GM23248 (cell line): ENCODE data around the gene OR1L4. TPM values are rescaled to one million over a fixed set of nuclear protein-coding genes. Genes with fewer than 3 reads are reported as not detected.

Experiments
- DNase-seq: peaks from one replicate; pipeline ENCODE4 v3.0.0-alpha.2; 2015
- H2AFZ ChIP-seq: fragments of 200-600 bp; sonication (generic); 2 replicates; pipeline ENCODE4 v1.6.1; 2016; ENCODE audit warnings: antibody characterized with exemption
- H3F3A ChIP-seq: fragments of 200-600 bp; sonication (generic); 2 replicates; pipeline ENCODE4 v1.6.1; 2016; ENCODE audit warnings: mild to moderate bottlenecking, antibody characterized with exemption, mixed run types; ENCODE audit not compliant: insufficient read depth
- H3K27ac ChIP-seq: fragments of 200-600 bp; sonication (generic); 2 replicates; pipeline ENCODE4 v1.5.1; 2016; ENCODE audit warnings: mild to moderate bottlenecking
- H3K27me3 ChIP-seq: fragments of 200-600 bp; sonication (generic); replicated peaks from 2 replicates; pipeline ENCODE4 v1.6.1; 2016; ENCODE audit warnings: mild to moderate bottlenecking; ENCODE audit not compliant: insufficient read depth
- H3K36me3 ChIP-seq: fragments of 200-600 bp; sonication (generic); 2 replicates; pipeline ENCODE4 v1.6.1; 2016; ENCODE audit warnings: low read depth, mild to moderate bottlenecking
- H3K4me1 ChIP-seq: fragments of 200-600 bp; sonication (generic); 2 replicates; pipeline ENCODE4 v1.6.1; 2016; ENCODE audit warnings: mild to moderate bottlenecking; ENCODE audit not compliant: insufficient read depth
- H3K4me2 ChIP-seq: fragments of 200-600 bp; sonication (generic); one replicate; pipeline ENCODE4 v1.6.1; 2016; ENCODE audit warnings: mild to moderate bottlenecking; ENCODE audit not compliant: unreplicated experiment
- H3K4me3 ChIP-seq: fragments of 200-600 bp; sonication (generic); 2 replicates; pipeline ENCODE4 v1.5.1; 2016; ENCODE audit warnings: mild to moderate bottlenecking
- H3K79me2 ChIP-seq: fragments of 200-600 bp; sonication (generic); 2 replicates; pipeline ENCODE4 v1.6.1; 2016; ENCODE audit warnings: mild to moderate bottlenecking; ENCODE audit not compliant: insufficient read depth
- H3K9ac ChIP-seq: fragments of 200-600 bp; sonication (generic); 2 replicates; pipeline ENCODE4 v1.6.1; 2016; ENCODE audit warnings: mild to moderate bottlenecking
- H3K9me2 ChIP-seq: fragments of 200-600 bp; sonication (generic); 2 replicates; pipeline ENCODE4 v1.6.1; 2016; ENCODE audit warnings: mixed run types, mild to moderate bottlenecking, moderate library complexity; ENCODE audit not compliant: insufficient read depth
- H3K9me3 ChIP-seq: fragments of 200-600 bp; sonication (generic); one replicate; pipeline ENCODE4 v1.6.1; 2017; ENCODE audit warnings: low read depth
- H4K20me1 ChIP-seq: fragments of 200-600 bp; sonication (generic); 2 replicates; pipeline ENCODE4 v1.6.0; 2016; ENCODE audit not compliant: insufficient read depth
- EZH2 ChIP-seq: fragments of 200-600 bp; sonication (generic); IDR thresholded peaks from 2 replicates; pipeline ENCODE4 v1.6.1; 2018; ENCODE audit warnings: antibody characterized with exemption, mild to moderate bottlenecking; ENCODE audit not compliant: insufficient read depth, poor library complexity, severe bottlenecking
- EZH2phosphoT487 ChIP-seq: fragments of 200-600 bp; sonication (generic); IDR thresholded peaks from 2 replicates; pipeline ENCODE4 v1.6.1; 2018; ENCODE audit warnings: antibody characterized with exemption, moderate library complexity, mild to moderate bottlenecking, low read depth; ENCODE audit not compliant: insufficient read depth
- WGBS, 2 experiments: methylation state at CpG; one replicate each; pipeline ENCODE4 v1.1.6; 2015 to 2017; ENCODE audit warnings: low lambda C conversion rate in 2 of 2, low coverage in 1 of 2; ENCODE audit errors: missing lambda C conversion rate in 2 of 2; 5-methylcytosine and 5-hydroxymethylcytosine counted together
- in situ Hi-C: fragments of 300-500 bp; cut with MboI; formaldehyde crosslinking; loops from 2 replicates; pipeline ENCODE4 v1.15.0; 2020
- polyA plus RNA-seq: library from polyadenylated mRNA; unstranded; fragments of >200 nt; fragmentation: Nextera tagmentation; extraction: Ambion mirVana; gene quantifications from 2 replicates; pipeline ENCODE4 v1.2.1, GENCODE V29; 2016
- total RNA-seq: library from RNA; depleted of rRNA; stranded (reverse); fragments of >200 nt; shearing (Covaris generic); gene quantifications from 2 replicates; pipeline ENCODE4 v1.2.3, GENCODE V29; 2014; rRNA removed

OR1L4 gene
- total and polyA plus RNA-seq, 2 experiments from 2014 or later = not detected

DNA sequence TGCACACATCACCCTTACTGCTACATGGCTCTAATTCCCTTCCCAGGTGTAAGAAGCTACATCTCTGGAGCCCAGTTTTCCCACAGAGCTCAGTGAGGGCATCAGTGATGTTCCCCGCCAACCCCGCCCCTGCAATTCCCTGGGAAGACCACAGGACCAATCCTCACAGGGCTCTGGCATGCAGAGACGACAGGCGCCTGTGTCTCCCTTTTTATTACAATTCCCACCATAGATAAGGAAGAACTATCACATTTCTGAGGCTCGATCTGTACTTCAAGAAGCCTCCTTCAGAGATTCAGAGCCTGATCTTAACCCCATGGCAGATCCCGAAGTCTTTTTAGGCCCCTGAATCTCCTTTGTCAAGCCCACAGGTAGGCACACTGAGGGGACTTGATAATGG is 18.2 kb downstream of the OR1L4 start, which contains the start of gene OR1L6:
OR1L6 (plus strand) TSS at position 301 of the 400 bp plus-strand sequence. CDS start 7,545 bp downstream, outside the sequence.
- Histone ChIP-seq H3K9me3 (no peaks in the 10 kb centered on the region), H3F3A (no peaks in the 10 kb centered on the region), H2AFZ (no peak within 1 kb of the TSS), H3K79me2 (no peaks in the 10 kb centered on the region), H3K27me3 (no peaks in the 10 kb centered on the region), H3K9ac (no peak within 1 kb of the TSS), H3K4me2 (no peak within 1 kb of the TSS), H3K4me1 (no peaks in the 10 kb centered on the region), H4K20me1 (no peaks in the 10 kb centered on the region), H3K36me3 (no peaks in the 10 kb centered on the region), H3K27ac (no peak within 1 kb of the TSS), H3K4me3 (no peak within 1 kb of the TSS), H3K9me2 (no peaks in the 10 kb centered on the region)
- no peak for DNase-seq
- TF ChIP-seq EZH2 (no peak), EZH2phosphoT487 (no peak)
- in situ Hi-C loops = no loop called here
- 39 to 51% methylated on average over 6 of the region's 6 CpGs for WGBS, 2 experiments

DNA sequence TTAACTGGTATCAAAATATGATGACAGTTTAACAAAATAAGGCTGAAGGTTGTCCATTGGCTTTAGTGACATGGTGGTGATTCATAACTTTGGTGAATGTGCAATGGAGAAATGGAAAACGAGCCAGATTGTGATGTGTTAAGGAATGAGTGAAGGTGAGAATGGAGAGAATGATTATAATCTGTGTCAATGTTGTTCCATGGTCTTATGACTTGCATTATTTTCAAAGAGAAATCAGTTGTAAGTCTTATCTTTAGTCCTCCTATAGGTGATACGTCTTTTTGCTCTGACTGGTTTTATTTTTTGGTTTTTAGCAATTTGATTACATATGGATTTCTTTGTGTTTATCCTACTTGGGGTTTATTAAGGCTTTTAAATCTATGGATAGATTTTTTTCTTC is 31.0 kb downstream of the OR1L4 start:
- Histone ChIP-seq H2AFZ (no peak overlapping the region), H3K4me1 (no peaks in the 10 kb centered on the region), H3K27ac (no peak overlapping the region), H4K20me1 (no peaks in the 10 kb centered on the region), H3K79me2 (no peaks in the 10 kb centered on the region), H3K9ac (no peak overlapping the region), H3K27me3 (no peaks in the 10 kb centered on the region), H3K9me2 (no peaks in the 10 kb centered on the region), H3F3A (no peaks in the 10 kb centered on the region), H3K36me3 (no peaks in the 10 kb centered on the region), H3K4me2 (no peak overlapping the region), H3K9me3 (no peaks in the 10 kb centered on the region), H3K4me3 (no peak overlapping the region)
- no peak for DNase-seq
- in situ Hi-C loops = no loop called here
- 17 to 21% methylated on average over 2 of the region's 2 CpGs for WGBS, 2 experiments
- TF ChIP-seq EZH2 (no peak), EZH2phosphoT487 (no peak)

GRCh38 chr9:122767817-122768216 is 44.0 kb downstream of the OR1L4 start:
- no peak for DNase-seq
- no peaks in the 10 kb centered on the region for H3K27me3 ChIP-seq
- H3K9ac ChIP-seq = no peak overlapping the region
- no peaks in the 10 kb centered on the region for H4K20me1 ChIP-seq
- H3K27ac ChIP-seq = no peak overlapping the region
- 30 to 41% methylated on average over 4 of the region's 4 CpGs for WGBS, 2 experiments
- H3K4me2 ChIP-seq = no peak overlapping the region
- H3K4me3 ChIP-seq = no peak overlapping the region
- no peaks in the 10 kb centered on the region for H3F3A ChIP-seq
- no peaks in the 10 kb centered on the region for H3K9me3 ChIP-seq
- H2AFZ ChIP-seq = no peak overlapping the region
- no peaks in the 10 kb centered on the region for H3K4me1 ChIP-seq
- no peaks in the 10 kb centered on the region for H3K9me2 ChIP-seq
- no peaks in the 10 kb centered on the region for H3K79me2 ChIP-seq
- TF ChIP-seq EZH2 (no peak), EZH2phosphoT487 (no peak)
- in situ Hi-C loops = no loop called here
- H3K36me3 ChIP-seq = no peaks in the 10 kb centered on the region

Other genes with a start within 250 kb of the OR1L4 start
- gene OR1J1, start 246.1 kb upstream of the OR1L4 start, total RNA-seq = not detected in 2 replicates
- 0.19 TPM in 1 of 2 replicates, not detected in the other for gene OR1J1, start 246.1 kb upstream of the OR1L4 start, polyA plus RNA-seq
- gene OR1J2, start 213.2 kb upstream of the OR1L4 start, total RNA-seq = 0.22 TPM in 1 of 2 replicates, not detected in the other
- 0.20 and 0.28 TPM in 2 replicates for gene OR1J2, start 213.2 kb upstream of the OR1L4 start, polyA plus RNA-seq
- 0.22 TPM in 1 of 2 replicates, not detected in the other for gene OR1J4, start 204.8 kb upstream of the OR1L4 start, total RNA-seq
- gene OR1J4, start 204.8 kb upstream of the OR1L4 start, polyA plus RNA-seq = 0.42 and 0.80 TPM in 2 replicates
- gene OR1N1, start 196.7 kb upstream of the OR1L4 start, total RNA-seq = not detected in 2 replicates
- not detected in 2 replicates for gene OR1N1, start 196.7 kb upstream of the OR1L4 start, polyA plus RNA-seq
- gene OR1N2, start 170.9 kb upstream of the OR1L4 start, total RNA-seq = not detected in 2 replicates
- gene OR1N2, start 170.9 kb upstream of the OR1L4 start, polyA plus RNA-seq = not detected in 2 replicates
- gene OR1L8, start 140.6 kb upstream of the OR1L4 start, total RNA-seq = 0.22 TPM in 1 of 2 replicates, not detected in the other
- not detected in 2 replicates for gene OR1L8, start 140.6 kb upstream of the OR1L4 start, polyA plus RNA-seq
- gene OR1Q1, start 109.3 kb upstream of the OR1L4 start, total RNA-seq = not detected in 2 replicates
- 0.26 TPM in 1 of 2 replicates, not detected in the other for gene OR1Q1, start 109.3 kb upstream of the OR1L4 start, polyA plus RNA-seq
- not detected in 2 replicates for gene OR1B1, start 66.4 kb upstream of the OR1L4 start, total RNA-seq
- not detected in 2 replicates for gene OR1B1, start 66.4 kb upstream of the OR1L4 start, polyA plus RNA-seq
- not detected in 2 replicates for gene OR1L1, start 62.3 kb upstream of the OR1L4 start, total RNA-seq
- gene OR1L1, start 62.3 kb upstream of the OR1L4 start, polyA plus RNA-seq = not detected in 2 replicates
- gene OR1L3, start 48.9 kb upstream of the OR1L4 start, total RNA-seq = not detected in 2 replicates
- gene OR1L3, start 48.9 kb upstream of the OR1L4 start, polyA plus RNA-seq = not detected in 2 replicates
- gene OR1L6, start 18.3 kb downstream of the OR1L4 start, total RNA-seq = not detected in 2 replicates
- gene OR1L6, start 18.3 kb downstream of the OR1L4 start, polyA plus RNA-seq = not detected in 2 replicates
- not detected in 2 replicates for gene OR5C1, start 64.9 kb downstream of the OR1L4 start, total RNA-seq
- not detected in 2 replicates for gene OR5C1, start 64.9 kb downstream of the OR1L4 start, polyA plus RNA-seq
- gene OR1K1, start 76.1 kb downstream of the OR1L4 start, total RNA-seq = not detected in 2 replicates
- gene OR1K1, start 76.1 kb downstream of the OR1L4 start, polyA plus RNA-seq = not detected in 2 replicates
- 25.2 and 31.2 TPM in 2 replicates for gene PDCL, start 104.6 kb downstream of the OR1L4 start, total RNA-seq
- 18.9 and 20.6 TPM in 2 replicates for gene PDCL, start 104.6 kb downstream of the OR1L4 start, polyA plus RNA-seq
- gene RC3H2, start 181.4 kb downstream of the OR1L4 start, total RNA-seq = 26.8 and 34.7 TPM in 2 replicates
- 19.8 and 22.1 TPM in 2 replicates for gene RC3H2, start 181.4 kb downstream of the OR1L4 start, polyA plus RNA-seq
- 8.3 and 9.8 TPM in 2 replicates for gene ZBTB6, start 189.3 kb downstream of the OR1L4 start, total RNA-seq
- 4.4 and 4.5 TPM in 2 replicates for gene ZBTB6, start 189.3 kb downstream of the OR1L4 start, polyA plus RNA-seq
- 2.3 and 5.2 TPM in 2 replicates for gene ZBTB26, start 207.5 kb downstream of the OR1L4 start, total RNA-seq
- gene ZBTB26, start 207.5 kb downstream of the OR1L4 start, polyA plus RNA-seq = 1.8 and 2.0 TPM in 2 replicates
- 16.0 and 23.9 TPM in 2 replicates for gene RABGAP1, start 217.0 kb downstream of the OR1L4 start, total RNA-seq
- 6.7 and 8.0 TPM in 2 replicates for gene RABGAP1, start 217.0 kb downstream of the OR1L4 start, polyA plus RNA-seq